ENCODE data around the gene DPP6.

GRCh38 chr7:154433632-154434598 is 381.7 kb downstream of the DPP6 start:
- TF ChIP-seq, protein P1, sequence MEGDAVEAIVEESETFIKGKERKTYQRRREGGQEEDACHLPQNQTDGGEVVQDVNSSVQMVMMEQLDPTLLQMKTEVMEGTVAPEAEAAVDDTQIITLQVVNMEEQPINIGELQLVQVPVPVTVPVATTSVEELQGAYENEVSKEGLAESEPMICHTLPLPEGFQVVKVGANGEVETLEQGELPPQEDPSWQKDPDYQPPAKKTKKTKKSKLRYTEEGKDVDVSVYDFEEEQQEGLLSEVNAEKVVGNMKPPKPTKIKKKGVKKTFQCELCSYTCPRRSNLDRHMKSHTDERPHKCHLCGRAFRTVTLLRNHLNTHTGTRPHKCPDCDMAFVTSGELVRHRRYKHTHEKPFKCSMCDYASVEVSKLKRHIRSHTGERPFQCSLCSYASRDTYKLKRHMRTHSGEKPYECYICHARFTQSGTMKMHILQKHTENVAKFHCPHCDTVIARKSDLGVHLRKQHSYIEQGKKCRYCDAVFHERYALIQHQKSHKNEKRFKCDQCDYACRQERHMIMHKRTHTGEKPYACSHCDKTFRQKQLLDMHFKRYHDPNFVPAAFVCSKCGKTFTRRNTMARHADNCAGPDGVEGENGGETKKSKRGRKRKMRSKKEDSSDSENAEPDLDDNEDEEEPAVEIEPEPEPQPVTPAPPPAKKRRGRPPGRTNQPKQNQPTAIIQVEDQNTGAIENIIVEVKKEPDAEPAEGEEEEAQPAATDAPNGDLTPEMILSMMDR (IDR thresholded peaks at IDR 0.05) = no peak
- no peak for TF ChIP-seq POLR2A (IDR thresholded peaks at IDR 0.05)

Measured in Peyer's patch (tissue), 4 donors.